HG03354 (cell line): ENCODE results near the gene SURF4.
"Not testable (repeated sequence)": the region's sequence is repeated elsewhere in the genome, so short reads cannot be mapped to it uniquely, and the experiment has no call there.

Experiments
- ATAC-seq: cut with Tn5 transposase; IDR thresholded peaks from one replicate; pipeline ENCODE4 v1.9.1; 2021; ENCODE audit warnings: mild to moderate bottlenecking; ENCODE audit not compliant: unreplicated experiment, poor library complexity, severe bottlenecking

Gene SURF4

GRCh38 chr9:133400292-133400691 lies 24.4 kb upstream of the SURF4 start:
- ATAC-seq = no peak

GRCh38 chr9:133397895-133398294 lies 22.0 kb upstream of the SURF4 start:
- ATAC-seq = no peak

GRCh38 chr9:133397370-133397769 lies 21.5 kb upstream of the SURF4 start:
- ATAC-seq = no peak

GRCh38 chr9:133396952-133397351 lies 21.1 kb upstream of the SURF4 start:
- no peak for ATAC-seq

GRCh38 chr9:133394687-133395271 lies 18.9 kb upstream of the SURF4 start:
- no peak for ATAC-seq

- ATAC-seq = no peak
Observed at GRCh38 chr9:133393399-133393798, 17.5 kb upstream of the SURF4 start.

- not testable (repeated sequence) for ATAC-seq
Observed at GRCh38 chr9:133392308-133392707, 16.4 kb upstream of the SURF4 start.

- ATAC-seq = not testable (repeated sequence)
Observed at GRCh38 chr9:133391449-133391848, 15.6 kb upstream of the SURF4 start.

GRCh38 chr9:133390713-133391112 lies 14.9 kb upstream of the SURF4 start:
- no peak for ATAC-seq

- no peak for ATAC-seq
Observed at GRCh38 chr9:133389562-133389961, 13.7 kb upstream of the SURF4 start.

- ATAC-seq = no peak
Observed at GRCh38 chr9:133389025-133389557, 13.2 kb upstream of the SURF4 start.

GRCh38 chr9:133387680-133388079 lies 11.8 kb upstream of the SURF4 start:
- ATAC-seq = no peak

GRCh38 chr9:133386338-133386737 lies 10.5 kb upstream of the SURF4 start:
- no peak for ATAC-seq

GRCh38 chr9:133385452-133385851 lies 9.6 kb upstream of the SURF4 start:
- no peak for ATAC-seq

GRCh38 chr9:133384736-133385321 lies 9.0 kb upstream of the SURF4 start:
- no peak for ATAC-seq

GRCh38 chr9:133383438-133383837 lies 7.6 kb upstream of the SURF4 start:
- ATAC-seq = no peak

GRCh38 chr9:133382507-133383141 lies 6.8 kb upstream of the SURF4 start:
- no peak for ATAC-seq

GRCh38 chr9:133380734-133381133 lies 4.9 kb upstream of the SURF4 start:
- ATAC-seq = no peak

GRCh38 chr9:133379153-133380086 lies 3.6 kb upstream of the SURF4 start:
- ATAC-seq = no peak

- ATAC-seq = no peak
Observed at GRCh38 chr9:133378408-133378962, 2.6 kb upstream of the SURF4 start.
